Measurements from ENCODE around the gene CAP1.
"Not testable (repeated sequence)": the region's sequence is repeated elsewhere in the genome, so short reads cannot be mapped to it uniquely, and the experiment has no call there.

The CAP1 gene, protein sequence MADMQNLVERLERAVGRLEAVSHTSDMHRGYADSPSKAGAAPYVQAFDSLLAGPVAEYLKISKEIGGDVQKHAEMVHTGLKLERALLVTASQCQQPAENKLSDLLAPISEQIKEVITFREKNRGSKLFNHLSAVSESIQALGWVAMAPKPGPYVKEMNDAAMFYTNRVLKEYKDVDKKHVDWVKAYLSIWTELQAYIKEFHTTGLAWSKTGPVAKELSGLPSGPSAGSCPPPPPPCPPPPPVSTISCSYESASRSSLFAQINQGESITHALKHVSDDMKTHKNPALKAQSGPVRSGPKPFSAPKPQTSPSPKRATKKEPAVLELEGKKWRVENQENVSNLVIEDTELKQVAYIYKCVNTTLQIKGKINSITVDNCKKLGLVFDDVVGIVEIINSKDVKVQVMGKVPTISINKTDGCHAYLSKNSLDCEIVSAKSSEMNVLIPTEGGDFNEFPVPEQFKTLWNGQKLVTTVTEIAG

DNA sequence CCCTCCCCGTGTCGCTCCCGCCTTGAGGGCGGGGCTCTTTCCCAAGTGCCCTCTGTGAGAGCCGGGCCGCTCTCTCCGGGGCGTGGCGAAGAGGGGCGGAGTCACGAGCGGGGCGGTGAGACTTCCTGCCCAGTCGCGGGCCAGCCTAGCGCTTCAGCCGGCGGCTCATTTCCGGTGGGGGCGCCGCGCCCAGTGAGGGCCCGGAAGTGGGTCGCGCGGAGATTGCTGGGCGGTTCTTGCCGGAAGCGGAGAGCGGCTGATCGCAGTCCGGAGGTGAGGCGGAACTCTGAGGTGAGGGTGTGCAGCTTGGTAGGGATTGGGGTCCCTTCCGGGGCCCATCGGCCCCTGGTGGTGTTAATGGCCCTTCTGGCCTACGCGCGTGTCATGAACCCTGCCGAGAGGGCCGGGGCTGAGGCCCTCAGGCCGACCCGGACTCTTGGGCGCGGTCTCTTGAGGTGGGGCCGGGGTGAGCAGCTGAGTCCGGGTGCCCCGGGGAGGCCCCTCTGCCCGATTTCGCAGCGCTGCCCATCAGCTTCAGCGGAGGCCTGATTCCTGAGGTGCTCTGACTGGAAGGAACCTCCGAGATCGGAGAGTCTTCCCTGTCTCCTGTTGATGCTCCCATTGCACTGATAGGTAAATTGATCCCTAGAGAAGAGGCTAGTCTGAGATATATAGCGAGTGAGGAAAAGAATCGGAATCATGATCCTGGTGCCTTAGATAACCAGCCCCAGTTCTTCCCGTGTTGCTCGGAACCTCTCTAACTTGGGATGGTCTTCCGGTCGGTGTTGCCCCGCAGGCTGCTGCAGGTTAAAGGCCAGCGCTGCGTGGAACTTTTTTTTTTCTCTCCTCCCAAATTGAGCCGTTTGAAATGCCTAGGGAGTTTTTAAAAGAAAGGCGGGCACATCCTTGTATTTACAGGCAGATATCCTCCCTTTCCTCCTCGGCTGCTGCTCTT, at the start of gene CAP1:
CAP1 (plus strand) TSS at position 219 of the 955 bp plus-strand sequence. CDS start 18,618 bp downstream, outside the sequence.
- peak; percentile 100 for DNase-seq

DNA sequence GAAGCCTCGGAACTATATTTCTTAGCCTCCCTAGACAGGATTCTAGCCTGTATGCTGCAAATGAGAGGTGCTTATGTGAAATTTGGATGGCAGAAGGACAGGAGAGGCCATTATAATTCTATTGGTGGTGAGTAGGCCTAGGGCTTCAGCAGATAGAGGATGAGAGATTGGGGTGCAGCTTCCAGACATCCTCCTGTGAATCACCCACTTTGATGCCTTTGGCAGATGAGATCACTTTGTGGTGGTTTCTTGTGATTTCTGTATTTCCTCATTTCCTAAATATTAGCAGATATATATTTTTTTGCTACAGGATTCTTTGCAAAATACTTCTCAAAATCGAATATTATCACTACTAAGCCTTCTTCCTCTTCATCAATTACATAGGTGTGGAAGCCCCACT, 48.3 kb upstream of the CAP1 start:
- DNase-seq = no peak

DNA sequence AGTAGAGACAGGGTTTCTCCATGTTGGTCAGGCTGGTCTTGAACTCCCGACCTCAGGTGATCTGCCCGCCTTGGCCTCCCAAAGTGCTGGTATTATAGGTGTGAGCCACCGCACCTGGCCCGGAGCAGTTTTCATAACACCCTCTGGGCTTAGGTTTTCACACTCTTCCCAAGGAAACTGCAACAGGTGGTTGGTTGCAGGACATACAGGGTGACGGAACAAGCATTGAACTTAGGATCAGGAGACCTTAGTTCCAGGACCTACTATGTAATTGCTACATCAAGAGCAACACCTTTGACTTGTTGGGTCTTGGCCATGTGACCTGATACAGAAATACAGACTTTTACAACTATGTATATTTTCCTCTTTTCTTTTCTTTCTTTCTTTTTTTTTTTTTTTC, 47.6 kb upstream of the CAP1 start:
- no peak for DNase-seq

DNA sequence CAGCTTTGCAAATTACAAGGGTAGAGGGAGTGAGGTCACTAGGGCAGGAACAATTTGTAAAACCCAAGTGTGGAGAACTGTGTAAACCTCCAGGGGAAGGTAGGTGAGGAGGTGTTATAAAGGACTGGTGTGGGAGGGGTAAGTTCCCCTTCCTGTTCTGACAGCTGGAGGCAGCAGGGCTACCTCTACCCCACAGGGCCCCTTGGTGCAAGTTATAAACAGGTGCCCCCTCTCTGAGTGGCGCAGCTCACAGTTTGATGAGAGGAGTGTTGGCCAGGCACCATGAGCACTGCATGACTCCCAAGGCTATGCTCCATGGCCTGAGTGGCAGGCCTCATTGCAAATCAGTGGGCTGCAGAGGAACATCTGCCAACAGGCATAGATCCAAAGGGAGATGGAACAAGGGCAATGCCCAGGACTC, 44.5 kb upstream of the CAP1 start:
- peak; percentile 92 for DNase-seq

DNA sequence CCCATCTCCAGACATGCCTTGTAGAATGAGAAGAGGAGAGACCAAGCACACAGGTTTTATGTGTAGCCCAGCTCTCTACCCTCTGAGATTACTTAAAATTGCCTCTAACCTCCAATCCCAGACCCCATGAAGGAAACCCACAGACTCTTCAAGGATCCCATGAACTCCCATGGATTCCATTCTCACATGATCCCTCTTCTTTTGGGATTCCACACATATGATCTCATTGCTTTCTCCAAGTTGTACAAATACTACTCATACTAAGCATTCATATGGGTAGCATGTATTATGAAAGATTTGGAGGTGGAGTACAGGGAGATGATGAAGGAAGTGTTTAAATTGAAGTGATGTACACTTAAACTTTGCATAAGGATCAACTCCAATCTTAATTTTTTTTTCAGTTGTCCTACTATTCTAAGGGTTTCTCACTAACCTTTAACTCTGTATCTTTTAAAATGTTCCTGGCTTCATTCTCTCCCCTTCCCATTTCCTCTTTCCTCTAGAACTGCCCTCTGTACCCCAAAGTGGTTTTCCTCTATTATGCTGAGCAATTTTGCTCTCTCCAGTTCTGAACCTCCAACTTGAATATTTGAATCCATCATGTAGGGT, 44.0 kb upstream of the CAP1 start:
- DNase-seq = no peak

DNA sequence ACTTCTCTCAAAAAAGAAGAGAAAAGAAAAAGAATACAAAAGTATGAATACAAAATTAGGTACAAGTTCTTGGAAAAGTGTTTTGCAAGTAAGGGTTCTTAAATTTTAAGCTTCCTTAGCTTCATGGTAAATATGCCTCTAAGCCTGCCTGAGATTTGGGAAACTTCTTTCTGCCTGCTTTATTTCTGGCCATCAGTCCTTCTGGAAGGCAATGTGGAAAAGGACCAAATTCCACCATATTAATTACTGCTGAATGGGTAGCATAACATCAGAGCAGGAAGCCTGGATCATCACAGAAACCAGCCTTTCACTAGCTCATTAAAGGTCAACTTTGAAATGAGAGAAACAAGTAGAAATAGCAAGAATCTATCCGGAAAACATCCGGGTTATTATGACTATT, 39.1 kb upstream of the CAP1 start:
- no peak for DNase-seq

DNA sequence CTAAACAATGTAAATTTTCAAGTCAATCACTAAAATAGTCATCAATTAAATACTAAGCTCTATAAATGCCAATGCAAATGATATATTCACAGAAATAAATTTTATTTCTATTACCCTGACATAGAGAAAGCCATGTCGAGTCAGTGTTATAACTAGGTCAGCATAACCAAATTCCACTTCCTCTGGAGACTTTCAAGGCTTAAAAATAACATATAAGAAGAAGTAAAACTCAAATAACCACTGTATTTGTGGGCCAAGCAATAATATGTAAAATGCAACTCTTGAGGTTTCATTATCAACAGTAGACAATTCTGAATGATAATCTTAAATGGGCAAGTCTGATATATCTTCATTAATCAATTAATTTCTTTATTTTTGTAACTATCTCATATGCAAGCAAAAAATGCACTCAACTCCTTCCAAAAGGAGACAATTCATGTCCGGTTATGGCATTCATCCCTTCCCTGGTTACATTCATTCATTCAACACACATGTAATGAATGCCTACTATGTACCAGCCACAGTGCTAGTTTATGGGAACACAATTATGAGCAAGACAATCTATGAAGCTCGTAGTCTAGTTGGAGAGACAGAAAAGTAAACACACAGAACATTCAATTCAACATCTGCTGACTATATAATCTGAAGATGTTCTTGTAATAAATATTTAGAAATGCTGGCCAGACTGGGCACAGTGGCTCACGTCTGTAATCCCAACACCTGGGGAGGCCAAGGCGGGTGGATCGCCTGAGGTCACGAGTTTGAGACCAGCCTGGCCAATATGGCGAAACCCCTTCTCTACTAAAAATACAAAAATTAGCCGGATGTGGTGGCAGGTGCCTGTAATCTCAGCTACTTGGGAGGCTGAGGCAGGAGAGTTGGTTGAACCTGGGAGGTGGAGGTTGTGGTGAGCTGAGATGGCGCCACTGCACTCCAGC, 37.1 kb upstream of the CAP1 start:
- DNase-seq = no peak

DNA sequence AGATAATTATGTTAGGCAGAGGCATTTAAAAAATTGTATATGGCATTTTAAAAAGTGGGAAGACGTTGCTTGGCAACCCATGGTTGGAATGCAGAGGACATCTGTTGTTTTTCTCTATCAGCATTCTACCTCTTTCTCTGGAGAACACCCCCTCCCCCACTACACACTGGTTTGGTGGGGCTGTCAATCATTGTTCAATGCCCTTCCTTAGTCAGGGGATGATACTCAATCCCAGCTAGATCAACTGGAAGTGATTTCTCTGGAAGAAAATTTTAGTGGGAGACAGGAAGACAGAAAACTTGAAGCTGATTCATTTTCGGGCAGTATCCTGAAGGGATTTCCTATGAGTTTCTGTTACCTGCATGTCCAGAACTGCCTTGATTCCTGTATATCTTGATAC, 35.7 kb upstream of the CAP1 start:
- no peak for DNase-seq

DNA sequence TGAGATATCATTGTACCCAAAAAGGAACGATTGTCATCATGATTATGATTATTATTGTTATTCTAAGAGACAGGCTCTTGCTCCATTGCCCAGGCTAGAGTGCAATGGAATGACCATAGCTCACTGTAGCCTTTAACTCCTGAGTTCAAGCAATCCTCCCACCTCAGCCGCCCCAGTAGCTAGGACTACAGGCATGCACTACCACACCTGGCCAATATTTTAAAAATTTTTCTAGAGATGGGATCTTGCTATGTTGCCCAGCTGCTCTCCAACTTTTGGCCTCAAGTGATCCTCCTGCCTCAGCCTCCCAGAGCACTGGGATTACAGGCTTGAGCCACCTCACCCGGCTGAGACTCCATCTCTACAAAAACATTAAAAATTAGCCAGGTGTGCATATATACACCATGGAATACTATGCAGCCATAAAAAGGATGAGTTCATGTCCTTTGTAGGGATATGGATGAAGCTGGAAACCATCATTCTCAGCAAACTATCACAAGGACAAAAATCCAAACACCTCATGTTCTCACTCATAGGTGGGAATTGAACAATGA, 33.0 kb upstream of the CAP1 start:
- DNase-seq = not testable (repeated sequence)

DNA sequence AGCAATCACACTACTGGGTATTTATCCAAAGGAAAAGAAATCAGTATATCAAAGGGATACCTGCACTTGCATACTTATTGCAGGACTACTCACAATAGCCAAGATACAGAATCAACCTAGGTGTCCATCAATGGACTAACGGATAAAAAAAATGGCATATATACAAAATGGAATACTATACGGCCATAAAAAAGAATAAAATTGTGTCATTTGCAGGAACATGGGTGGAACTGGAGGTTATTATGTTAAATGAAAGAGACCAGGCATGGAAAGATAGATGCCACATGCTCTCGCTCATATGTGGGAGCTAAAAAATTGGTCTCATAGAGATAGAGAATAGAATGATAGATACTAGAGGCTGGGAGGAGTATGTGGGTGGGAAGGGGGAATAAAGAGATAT, 29.3 kb upstream of the CAP1 start:
- DNase-seq = no peak

DNA sequence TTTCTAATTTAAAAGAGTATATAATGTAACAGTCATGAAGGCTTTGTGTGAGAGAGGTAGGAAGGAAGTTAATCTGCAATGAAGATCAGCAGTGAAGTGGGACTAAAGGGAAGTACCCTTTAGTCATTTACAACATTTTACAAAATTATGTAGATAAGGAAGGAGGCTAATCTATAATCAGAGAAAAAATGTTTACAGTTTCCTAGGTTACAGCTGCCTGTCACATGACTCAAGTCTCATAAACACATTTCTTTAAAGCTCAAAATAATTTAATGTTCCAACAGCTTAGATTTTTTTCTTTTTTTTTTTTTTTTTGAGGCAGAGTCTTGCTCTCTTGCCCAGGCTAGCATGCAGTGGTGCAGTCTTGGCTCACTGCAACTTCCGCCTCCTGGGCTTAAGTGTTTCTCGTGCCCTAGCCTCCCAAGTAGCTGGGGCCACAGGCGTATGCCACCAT, 26.2 kb upstream of the CAP1 start:
- DNase-seq = no peak

DNA sequence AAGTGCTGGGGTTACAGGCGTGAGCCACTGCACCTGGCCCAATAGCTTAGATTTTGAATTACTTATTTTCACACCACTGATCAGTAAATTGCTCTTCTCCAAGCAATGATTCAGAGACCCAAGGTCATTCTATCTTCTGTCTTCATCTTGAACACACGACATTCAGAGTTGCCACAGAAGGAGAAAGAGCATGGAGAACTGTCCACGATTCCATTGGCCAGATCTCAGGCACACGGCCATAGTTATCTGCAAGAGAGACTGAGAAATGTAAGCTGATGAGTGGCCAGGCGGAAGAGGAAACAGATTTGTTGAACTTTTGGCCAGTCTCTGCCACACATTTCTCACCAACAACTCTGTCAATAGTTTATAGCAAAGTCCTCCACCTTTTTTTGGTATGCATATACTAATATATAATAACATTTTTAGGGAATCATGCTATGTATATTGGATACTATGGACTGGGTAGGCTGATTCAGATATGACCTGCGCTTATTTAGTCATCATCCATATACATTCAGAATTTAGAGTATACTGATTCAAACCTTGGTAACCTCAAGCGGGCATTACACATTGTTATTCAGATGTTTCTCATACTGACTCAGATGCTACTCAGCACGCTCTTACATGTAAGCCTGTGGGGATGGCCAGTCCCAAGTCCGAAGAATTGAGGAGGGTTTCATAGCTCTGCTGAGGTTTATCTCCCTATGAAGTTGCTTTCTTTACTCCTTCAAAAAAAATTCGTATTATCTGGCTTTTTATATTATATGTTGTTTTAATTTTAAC, 25.5 kb upstream of the CAP1 start:
- no peak for DNase-seq

DNA sequence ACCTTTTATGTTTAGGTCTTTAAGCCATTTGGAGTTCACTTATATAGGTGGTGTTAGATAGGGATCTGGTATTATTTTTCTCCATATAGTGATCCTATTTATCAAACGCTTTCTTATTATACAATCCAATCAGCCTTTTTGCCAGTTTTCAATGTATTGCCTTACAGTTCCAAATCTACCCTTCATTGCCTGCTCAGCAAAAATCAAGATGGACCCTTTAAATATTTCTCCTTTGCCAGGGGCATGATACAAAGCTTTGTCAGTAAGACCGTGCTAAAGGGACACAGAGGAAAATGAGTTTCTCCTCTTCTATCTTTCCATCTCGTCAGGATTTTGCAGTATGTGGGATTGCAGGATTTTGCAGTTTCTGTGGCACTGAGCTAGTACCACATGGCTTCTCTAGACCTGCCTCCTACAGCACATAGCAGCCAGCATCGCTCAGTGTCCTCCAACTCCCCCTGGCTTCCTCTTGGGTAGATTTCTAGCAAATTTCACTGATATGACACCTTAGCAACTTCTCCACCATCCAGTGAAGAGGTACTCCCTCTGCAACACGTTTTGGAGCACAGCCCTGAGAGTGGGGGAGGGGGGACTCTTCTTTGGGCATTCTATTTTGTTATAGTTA, 22.5 kb upstream of the CAP1 start:
- peak; percentile 94 for DNase-seq

DNA sequence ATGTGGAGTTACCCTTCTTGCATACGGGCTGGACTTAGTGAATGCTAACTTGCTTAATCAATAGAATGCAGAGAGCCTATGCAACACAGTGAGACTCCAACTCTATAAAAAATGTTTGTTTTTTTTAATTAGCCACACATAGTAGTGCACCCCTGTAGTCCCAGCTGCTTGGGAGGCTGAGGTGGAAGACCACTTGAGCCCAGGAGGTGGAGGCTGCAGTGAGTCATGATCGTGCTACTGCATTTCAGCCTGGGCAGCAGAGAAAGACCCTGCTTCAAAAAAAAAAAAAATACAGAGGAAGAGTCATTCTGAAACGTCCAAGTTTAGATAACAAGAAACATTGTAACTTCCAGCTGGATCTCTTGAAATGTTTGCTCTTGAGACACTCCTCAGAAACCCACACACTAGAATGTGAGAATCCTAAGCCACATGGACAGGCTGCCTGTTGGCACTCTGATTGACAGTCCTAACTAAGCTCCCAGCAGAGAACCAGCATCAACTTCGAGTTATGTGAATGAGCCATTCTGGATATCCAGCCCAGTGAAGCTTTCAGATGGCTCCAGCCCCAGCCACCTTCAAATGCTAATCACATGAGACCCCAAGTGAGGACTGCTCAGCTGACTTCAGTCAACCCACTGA, 20.0 kb upstream of the CAP1 start:
- no peak for DNase-seq

DNA sequence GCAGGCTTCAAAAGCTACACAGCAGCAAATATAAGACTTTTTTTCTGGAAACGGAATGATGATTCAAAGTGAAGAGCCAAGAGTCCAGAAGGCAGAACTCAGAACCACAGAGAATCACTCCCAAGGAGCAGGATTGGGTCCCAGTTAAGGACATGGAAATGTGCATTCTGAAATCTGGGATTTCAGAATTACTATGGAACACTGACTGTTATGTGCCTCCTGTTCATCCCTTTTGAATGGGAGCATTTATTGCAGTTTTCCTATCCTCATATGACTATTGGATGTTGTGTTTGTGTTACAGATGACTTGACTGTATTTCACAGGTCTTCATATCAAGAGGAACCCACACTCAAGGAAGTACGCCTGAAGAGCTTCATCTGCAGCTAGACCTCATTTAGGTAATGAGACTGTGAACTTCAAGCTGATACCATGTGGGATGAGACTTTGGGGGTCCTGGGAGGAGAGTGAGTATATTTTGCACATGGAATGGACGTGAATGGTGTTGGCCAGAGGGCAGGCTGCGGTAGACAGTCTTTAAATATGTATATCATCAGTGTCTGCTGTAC, 17.1 kb upstream of the CAP1 start:
- no peak for DNase-seq

DNA sequence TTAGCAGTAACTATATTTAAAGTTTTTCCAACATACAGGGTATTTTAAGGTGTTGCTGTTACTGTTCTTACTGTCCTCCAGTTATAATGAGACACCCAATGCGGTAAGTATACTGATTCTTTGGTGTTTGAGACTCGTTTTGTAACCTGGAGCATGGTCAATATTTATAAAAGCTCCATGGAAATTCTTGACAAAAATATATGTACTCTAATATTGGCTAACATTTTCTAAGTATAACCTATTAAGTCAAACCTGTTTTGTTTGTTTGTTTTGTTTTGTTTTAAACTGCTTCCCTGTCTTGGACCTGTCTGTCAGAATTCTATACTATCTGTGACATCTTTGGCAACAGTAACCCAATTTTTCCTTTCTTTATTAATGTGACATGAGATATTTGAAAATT, 15.9 kb upstream of the CAP1 start:
- DNase-seq = no peak

DNA sequence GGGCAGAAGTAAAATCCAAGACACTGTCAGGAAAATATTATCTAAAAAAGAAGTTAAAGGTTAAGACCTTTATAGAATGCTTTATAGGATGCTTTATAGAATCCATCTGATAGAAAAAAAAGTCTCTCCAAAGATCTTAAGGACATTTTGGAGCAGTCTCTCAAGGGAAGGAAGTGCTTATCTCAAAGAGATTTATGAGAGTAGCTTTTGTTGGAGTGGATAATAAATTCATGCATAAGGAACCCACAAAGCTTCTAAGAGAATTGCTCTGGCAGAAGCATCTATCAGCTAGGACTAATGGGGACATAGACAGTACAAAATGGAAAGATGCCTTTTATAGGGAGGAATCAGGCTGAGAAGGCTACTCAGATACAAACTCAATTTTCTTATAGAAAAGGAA, 12.9 kb upstream of the CAP1 start:
- no peak for DNase-seq

DNA sequence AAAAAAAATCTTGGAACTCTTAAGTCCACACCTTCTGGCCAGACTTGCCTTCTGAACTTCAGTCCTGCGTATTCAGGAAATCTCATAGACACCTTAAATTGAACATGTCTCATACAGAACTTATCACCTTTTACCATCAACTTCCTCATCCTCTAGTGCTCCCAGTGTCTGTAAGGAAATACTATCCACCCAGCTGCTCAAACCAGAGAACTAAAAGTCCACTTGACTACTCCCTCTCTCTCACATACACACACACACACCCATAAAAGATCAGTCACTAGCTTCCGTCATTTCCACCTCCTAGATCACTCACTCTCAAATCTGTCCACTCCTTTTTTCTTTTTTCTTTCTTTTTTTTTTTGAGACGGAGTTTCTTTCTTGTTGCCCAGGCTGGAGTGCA, 10.9 kb upstream of the CAP1 start:
- no peak for DNase-seq

DNA sequence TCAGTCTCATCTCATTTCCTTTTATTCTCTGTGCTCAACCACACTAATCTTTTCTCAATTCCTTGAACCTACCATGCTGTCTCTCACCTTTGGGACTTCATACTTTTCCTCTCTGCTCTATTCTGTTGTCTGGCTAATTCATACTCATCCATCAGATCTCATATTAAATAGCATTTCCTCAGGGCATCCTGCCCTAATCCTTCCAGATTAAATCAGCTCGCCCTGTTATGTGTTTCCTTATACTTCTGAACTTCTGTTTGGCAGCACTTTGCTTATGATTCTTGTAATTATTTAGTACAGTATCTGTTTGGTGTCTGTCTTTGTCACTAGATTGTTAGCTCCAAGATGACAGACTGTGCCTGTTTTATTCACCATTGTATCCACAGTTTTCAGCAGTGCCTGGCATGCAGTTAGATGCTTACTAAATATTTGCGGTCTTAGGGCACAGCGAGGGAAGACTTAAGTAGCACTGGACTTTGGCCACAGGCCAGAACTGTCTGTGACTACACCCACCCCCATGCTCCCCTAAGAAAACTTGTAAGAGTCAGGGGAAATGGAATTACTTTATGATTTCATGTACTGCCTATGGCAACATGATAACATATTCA, 9.9 kb upstream of the CAP1 start:
- peak; percentile 91 for DNase-seq
